HL-60 (cell line): ENCODE data around the gene VCP.

Source experiments
- DNase-seq, 2 experiments: peaks; one replicate each; pipeline ENCODE4 v3.0.0-alpha.2; 2010 to 2020; ENCODE audit warnings: low read depth in 1 of 2, low spot score in 1 of 2
- H3K27ac ChIP-seq: fragments of 250-450 bp; sonication (Bioruptor Pico); replicated peaks from 2 replicates; pipeline ENCODE4 v1.5.1; 2020; ENCODE audit warnings: mild to moderate bottlenecking, moderate library complexity
- H3K27me3 ChIP-seq: fragments of 250-450 bp; sonication (Bioruptor Pico); 2 replicates; pipeline ENCODE4 v1.5.1; 2021; ENCODE audit warnings: mild to moderate bottlenecking, moderate library complexity; ENCODE audit not compliant: insufficient read depth, poor library complexity, severe bottlenecking
- H3K4me3 ChIP-seq: replicated peaks from 2 replicates; pipeline ENCODE4 v1.5.1; 2011; ENCODE audit warnings: mild to moderate bottlenecking, control low read depth, low read length; ENCODE audit not compliant: insufficient read depth
- GABPA ChIP-seq: IDR thresholded peaks from 2 replicates; pipeline ENCODE4 v1.6.1; 2012; ENCODE audit warnings: low read depth
- POLR2AphosphoS5 ChIP-seq: IDR thresholded peaks from 2 replicates; pipeline ENCODE4 v1.6.1; 2012; ENCODE audit warnings: low read depth
- SPI1 ChIP-seq: IDR thresholded peaks from 2 replicates; pipeline ENCODE4 v1.6.1; 2012; ENCODE audit warnings: low read depth, mild to moderate bottlenecking, borderline replicate concordance
- TF ChIP-seq, protein P1 (sequence below): IDR thresholded peaks from one replicate; pipeline ENCODE4 v1.5.1; 2011; ENCODE audit warnings: low read length, control low read depth, inconsistent platforms; ENCODE audit not compliant: insufficient read depth
- TF ChIP-seq, protein P2 (sequence below): IDR thresholded peaks from 2 replicates; pipeline ENCODE4 v1.6.1; 2012; ENCODE audit warnings: low read depth; ENCODE audit not compliant: insufficient replicate concordance

Gene VCP

DNA sequence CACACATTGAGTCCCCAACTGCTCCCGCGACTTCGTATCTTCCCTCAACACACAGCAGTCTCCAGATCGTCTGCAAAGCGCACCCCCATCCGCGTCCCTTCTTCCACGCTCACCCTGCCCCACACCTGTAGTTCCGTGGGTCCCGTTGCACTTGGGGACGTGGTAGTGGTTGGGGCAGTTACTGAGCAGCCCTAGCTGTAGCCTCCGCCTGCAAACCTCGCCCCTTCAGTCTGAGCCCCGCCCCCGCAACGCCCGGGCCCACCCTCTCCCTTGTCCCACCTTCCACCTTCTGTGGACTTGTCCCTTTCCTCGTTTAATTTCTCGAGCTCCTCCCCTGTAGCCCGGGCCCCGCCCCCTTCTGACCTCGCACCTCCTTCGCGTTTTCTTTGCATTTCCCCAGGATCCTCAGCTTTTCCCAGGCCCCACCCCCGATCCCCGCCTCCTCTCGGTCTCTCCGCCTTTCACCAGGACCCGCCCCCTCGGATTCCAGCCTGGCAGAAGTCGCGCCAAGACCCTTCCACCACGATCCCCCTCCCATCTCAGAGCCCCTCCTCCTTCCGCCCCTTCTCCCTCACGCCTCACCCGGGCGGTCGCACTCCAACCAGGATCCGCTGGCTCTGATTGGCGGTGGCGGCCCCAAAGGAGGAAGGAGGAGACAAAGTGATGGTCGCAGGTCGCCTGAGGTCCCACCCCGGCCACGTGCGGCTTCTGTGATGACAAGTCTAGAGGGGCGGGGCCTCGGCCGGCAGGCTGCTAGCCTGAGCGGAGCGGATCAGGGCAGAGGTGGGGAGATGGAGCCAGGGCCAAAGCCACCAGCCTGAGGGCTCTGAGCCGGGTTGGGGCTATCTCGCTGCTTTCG lies 43.5 kb upstream of the VCP start, which contains the start of gene ATOSB:
Gene ATOSB, minus strand, starts transcription at position 183 of the 859 bp plus-strand sequence. CDS start 7,588 bp downstream, outside the sequence.
- peak; percentile 92 to 96 for DNase-seq
- TF ChIP-seq, protein P1, sequence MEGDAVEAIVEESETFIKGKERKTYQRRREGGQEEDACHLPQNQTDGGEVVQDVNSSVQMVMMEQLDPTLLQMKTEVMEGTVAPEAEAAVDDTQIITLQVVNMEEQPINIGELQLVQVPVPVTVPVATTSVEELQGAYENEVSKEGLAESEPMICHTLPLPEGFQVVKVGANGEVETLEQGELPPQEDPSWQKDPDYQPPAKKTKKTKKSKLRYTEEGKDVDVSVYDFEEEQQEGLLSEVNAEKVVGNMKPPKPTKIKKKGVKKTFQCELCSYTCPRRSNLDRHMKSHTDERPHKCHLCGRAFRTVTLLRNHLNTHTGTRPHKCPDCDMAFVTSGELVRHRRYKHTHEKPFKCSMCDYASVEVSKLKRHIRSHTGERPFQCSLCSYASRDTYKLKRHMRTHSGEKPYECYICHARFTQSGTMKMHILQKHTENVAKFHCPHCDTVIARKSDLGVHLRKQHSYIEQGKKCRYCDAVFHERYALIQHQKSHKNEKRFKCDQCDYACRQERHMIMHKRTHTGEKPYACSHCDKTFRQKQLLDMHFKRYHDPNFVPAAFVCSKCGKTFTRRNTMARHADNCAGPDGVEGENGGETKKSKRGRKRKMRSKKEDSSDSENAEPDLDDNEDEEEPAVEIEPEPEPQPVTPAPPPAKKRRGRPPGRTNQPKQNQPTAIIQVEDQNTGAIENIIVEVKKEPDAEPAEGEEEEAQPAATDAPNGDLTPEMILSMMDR = no peak
- TF ChIP-seq SPI1 (0 out of 2 replicates have a peak, but pooled peaks have one; percentile 3), POLR2AphosphoS5 (0 out of 2 replicates have a peak, but pooled peaks have one; percentile 5)
- TF ChIP-seq, protein P2, sequence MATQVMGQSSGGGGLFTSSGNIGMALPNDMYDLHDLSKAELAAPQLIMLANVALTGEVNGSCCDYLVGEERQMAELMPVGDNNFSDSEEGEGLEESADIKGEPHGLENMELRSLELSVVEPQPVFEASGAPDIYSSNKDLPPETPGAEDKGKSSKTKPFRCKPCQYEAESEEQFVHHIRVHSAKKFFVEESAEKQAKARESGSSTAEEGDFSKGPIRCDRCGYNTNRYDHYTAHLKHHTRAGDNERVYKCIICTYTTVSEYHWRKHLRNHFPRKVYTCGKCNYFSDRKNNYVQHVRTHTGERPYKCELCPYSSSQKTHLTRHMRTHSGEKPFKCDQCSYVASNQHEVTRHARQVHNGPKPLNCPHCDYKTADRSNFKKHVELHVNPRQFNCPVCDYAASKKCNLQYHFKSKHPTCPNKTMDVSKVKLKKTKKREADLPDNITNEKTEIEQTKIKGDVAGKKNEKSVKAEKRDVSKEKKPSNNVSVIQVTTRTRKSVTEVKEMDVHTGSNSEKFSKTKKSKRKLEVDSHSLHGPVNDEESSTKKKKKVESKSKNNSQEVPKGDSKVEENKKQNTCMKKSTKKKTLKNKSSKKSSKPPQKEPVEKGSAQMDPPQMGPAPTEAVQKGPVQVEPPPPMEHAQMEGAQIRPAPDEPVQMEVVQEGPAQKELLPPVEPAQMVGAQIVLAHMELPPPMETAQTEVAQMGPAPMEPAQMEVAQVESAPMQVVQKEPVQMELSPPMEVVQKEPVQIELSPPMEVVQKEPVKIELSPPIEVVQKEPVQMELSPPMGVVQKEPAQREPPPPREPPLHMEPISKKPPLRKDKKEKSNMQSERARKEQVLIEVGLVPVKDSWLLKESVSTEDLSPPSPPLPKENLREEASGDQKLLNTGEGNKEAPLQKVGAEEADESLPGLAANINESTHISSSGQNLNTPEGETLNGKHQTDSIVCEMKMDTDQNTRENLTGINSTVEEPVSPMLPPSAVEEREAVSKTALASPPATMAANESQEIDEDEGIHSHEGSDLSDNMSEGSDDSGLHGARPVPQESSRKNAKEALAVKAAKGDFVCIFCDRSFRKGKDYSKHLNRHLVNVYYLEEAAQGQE = no peak
- H3K4me3 ChIP-seq = peak within 1 kb of the TSS; percentile 62

DNA sequence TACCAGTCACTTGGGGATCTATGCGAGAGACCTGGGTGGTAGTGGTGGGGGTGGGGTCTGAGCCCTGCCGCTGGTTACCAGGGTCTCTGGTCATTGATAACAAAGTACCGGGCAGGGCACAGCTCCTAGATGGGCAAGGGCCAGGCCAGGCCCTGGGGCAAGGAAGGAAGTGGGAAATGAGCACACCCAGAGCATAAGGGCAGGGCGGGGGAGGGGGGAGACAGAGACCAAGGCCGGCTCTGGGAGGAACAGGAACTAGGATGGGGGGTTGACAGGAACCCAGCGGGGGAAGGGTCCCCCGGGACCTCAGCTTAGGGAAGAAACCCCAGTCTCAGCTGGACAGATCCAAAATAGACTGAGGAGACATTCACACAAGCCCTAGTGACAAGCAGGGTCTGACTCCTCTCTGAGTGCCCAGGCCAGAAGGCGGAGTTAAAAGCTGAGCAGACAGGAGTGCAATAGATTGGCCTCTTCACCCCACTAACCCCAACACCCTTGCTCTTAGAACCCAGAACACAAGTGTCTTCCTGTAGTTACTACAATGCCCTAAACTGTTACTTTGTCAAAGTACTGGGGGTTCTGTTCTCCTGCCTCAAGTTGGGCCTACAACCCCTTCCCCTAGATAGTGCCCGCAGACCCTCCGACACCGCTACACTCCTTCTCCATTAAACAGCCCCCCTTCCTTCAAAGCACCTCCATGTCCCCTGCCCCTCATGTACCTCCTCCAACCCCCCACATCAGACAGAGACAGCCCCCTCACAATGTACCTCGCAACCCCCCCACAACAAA lies 42.6 kb upstream of the VCP start:
- Histone ChIP-seq H3K27ac (peak overlapping the region; percentile 84), H3K27me3 (no peaks in the 10 kb centered on the region), H3K4me3 (peak overlapping the region; percentile 62)
- TF ChIP-seq, protein P1 = no peak
- TF ChIP-seq POLR2AphosphoS5 (peak; percentile 12; the same call in 1 of the 2 replicates), SPI1 (peak; percentile 85), GABPA (peak; percentile 73)
- TF ChIP-seq, protein P2 = peak; percentile 26
- peak; percentile 84 to 89 for DNase-seq

More for the DNA sequence above, 43.5 kb upstream of the VCP start, which contains the start of gene ATOSB:
- peak within 1 kb of the TSS; percentile 84 for H3K27ac ChIP-seq
- H3K27me3 ChIP-seq = no peaks in the 10 kb centered on the region

DNA sequence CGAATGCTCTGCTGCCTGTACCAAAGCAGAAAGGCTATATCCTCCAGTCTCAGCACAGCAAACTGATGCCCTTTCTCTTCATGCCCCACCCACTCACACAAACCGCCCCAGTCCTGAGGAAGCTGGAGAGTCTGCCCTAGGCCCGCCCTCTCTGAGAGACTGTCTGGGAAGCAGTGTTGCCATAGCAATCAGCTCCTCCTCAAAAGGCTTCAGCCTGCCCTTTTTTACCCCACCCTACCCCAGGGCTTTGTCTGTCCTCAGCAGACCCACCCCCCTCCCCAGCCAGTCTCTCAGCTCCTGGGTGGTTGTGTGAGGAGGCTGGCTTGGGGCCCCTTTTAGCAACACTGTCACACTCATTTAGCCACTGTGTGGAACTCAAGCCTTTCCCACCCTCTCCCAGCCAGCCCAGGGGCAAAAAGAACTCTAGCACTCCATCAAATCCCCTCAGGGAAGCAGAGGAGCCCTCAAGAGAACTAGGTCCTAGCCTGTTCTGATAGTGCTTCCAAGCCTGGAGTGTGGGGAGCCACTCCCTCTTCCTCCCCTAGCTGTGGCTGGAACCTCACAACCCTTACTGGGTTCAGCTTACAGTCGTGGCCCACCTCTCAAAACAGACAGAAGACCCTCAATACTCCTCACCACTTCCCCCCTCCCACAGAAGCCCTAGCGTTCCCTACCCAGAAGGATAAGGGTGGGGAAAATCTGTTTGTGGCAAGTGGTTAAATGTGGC lies 41.9 kb upstream of the VCP start:
- TF ChIP-seq SPI1 (no peak), POLR2AphosphoS5 (no peak), GABPA (no peak)
- TF ChIP-seq, protein P2 = no peak
- TF ChIP-seq, protein P1 = no peak
- H3K27ac ChIP-seq = peak overlapping the region; percentile 84
- peak; percentile 73 to 92 for DNase-seq
- H3K4me3 ChIP-seq = peak overlapping the region; percentile 62
- H3K27me3 ChIP-seq = no peaks in the 10 kb centered on the region
